IMR-90 (cell line): Measurements from ENCODE around the gene RPS6KA5. TPM values are rescaled to one million over a fixed set of nuclear protein-coding genes. Genes with fewer than 3 reads are reported as not detected.

Experiments used
- ATAC-seq: fragments of 200-7000 bp; cut with Tn5 transposase; 2 replicates; pipeline ENCODE4 v1.9.1; 2020; ENCODE audit warnings: low read depth, mild to moderate bottlenecking, moderate library complexity
- Bru-seq: library from RNA; stranded (reverse); fragments of 400-500 nt; gene quantifications from one replicate; lab custom pipeline; 2021; lab: Mats Ljungman, UMichigan
- BruChase-seq, 2 experiments: library from RNA; stranded (reverse); fragments of 400-500 nt; gene quantifications; one replicate each; lab custom pipeline; 2021; lab: Mats Ljungman, UMichigan
- BruUV-seq: library from RNA; stranded (reverse); fragments of 400-500 nt; replicated peaks from 2 replicates; lab custom pipeline; 2021; lab: Mats Ljungman, UMichigan
- CTCF ChIA-PET: fragments of 300-600 bp; formaldehyde crosslinking; extraction: SDS; loops from one replicate; lab custom pipeline; 2021; ENCODE audit warnings: antibody characterized with exemption; lab: Yijun Ruan, JAX
- POLR2A ChIA-PET: fragments of 300-600 bp; sonication (Branson Sonifier 250); formaldehyde crosslinking; loops from one replicate; lab custom pipeline; 2022; ENCODE audit warnings: antibody characterized with exemption; ENCODE audit not compliant: unreplicated experiment; lab: Charles Lee
- DNase-seq: peaks from one replicate; pipeline ENCODE4 v3.0.0; 2013
- H2AFZ ChIP-seq: replicated peaks from 2 replicates; pipeline ENCODE3; 2013; ENCODE audit warnings: low read length, mild to moderate bottlenecking; ENCODE audit not compliant: poor library complexity
- H2AK5ac ChIP-seq: 2 replicates; pipeline ENCODE4 v1.6.1; 2013; ENCODE audit warnings: low read depth, low read length, inconsistent platforms
- H2AK9ac ChIP-seq: replicated peaks from 2 replicates; pipeline ENCODE3; 2013; ENCODE audit warnings: mild to moderate bottlenecking, low read depth, low read length, moderate library complexity; ENCODE audit not compliant: poor library complexity
- H2BK120ac ChIP-seq: 2 replicates; pipeline ENCODE4 v1.6.1; 2013; ENCODE audit warnings: low read depth, low read length, inconsistent platforms
- H2BK15ac ChIP-seq: 3 replicates; pipeline ENCODE4 v1.6.1; 2013; ENCODE audit warnings: low read depth, low read length, inconsistent platforms
- H2BK20ac ChIP-seq: 2 replicates; pipeline ENCODE4 v1.6.1; 2013; ENCODE audit warnings: low read depth, mild to moderate bottlenecking, inconsistent platforms, low read length, moderate library complexity
- H2BK5ac ChIP-seq: 2 replicates; pipeline ENCODE4 v1.6.1; 2013; ENCODE audit warnings: mild to moderate bottlenecking, low read depth, low read length, inconsistent platforms; ENCODE audit not compliant: poor library complexity, severe bottlenecking
- H3K14ac ChIP-seq: replicated peaks from 2 replicates; pipeline ENCODE4 v1.6.1; 2013; ENCODE audit warnings: low read depth, low read length, inconsistent platforms
- H3K18ac ChIP-seq: 2 replicates; pipeline ENCODE4 v1.6.1; 2013; ENCODE audit warnings: low read depth, low read length, control low read depth
- H3K23ac ChIP-seq: 2 replicates; pipeline ENCODE4 v1.6.1; 2013; ENCODE audit warnings: low read depth, low read length, inconsistent platforms
- H3K27ac ChIP-seq: 2 replicates; pipeline ENCODE4 v1.5.1; 2013; ENCODE audit warnings: mild to moderate bottlenecking, control low read depth, low read length; ENCODE audit not compliant: insufficient read depth
- H3K27me3 ChIP-seq: 2 replicates; pipeline ENCODE4 v1.6.1; 2013; ENCODE audit warnings: low read length; ENCODE audit not compliant: control insufficient read depth, insufficient read depth
- H3K36me3 ChIP-seq: 2 replicates; pipeline ENCODE4 v1.6.1; 2013; ENCODE audit warnings: low read length, mixed read lengths; ENCODE audit not compliant: control insufficient read depth, insufficient read depth
- H3K4ac ChIP-seq: 2 replicates; pipeline ENCODE4 v1.6.1; 2013; ENCODE audit warnings: low read depth, low read length, inconsistent platforms
- H3K4me1 ChIP-seq: 2 replicates; pipeline ENCODE4 v1.6.1; 2013; ENCODE audit warnings: low read length, mixed read lengths; ENCODE audit not compliant: control insufficient read depth, insufficient read depth
- H3K4me2 ChIP-seq: 2 replicates; pipeline ENCODE4 v1.6.1; 2013; ENCODE audit warnings: low read depth, mild to moderate bottlenecking, control low read depth, low read length, moderate library complexity
- H3K4me3 ChIP-seq: 2 replicates; pipeline ENCODE4 v1.5.1; 2013; ENCODE audit warnings: low read depth, mild to moderate bottlenecking, control low read depth, low read length, moderate library complexity; ENCODE audit not compliant: insufficient read depth
- H3K56ac ChIP-seq: 2 replicates; pipeline ENCODE4 v1.6.1; 2013; ENCODE audit warnings: low read length, inconsistent platforms; ENCODE audit not compliant: insufficient read depth; ENCODE audit errors: extremely low read depth
- H3K79me1 ChIP-seq, 2 experiments: 2 replicates each; pipeline ENCODE4 v1.6.1; 2013; ENCODE audit warnings: low read length in 2 of 2, inconsistent platforms in 1 of 2, low read depth in 1 of 2
- H3K9ac ChIP-seq: 2 replicates; pipeline ENCODE4 v1.6.1; 2013; ENCODE audit warnings: low read depth, low read length, control low read depth
- H3K9me1 ChIP-seq: 2 replicates; pipeline ENCODE4 v1.6.1; 2013; ENCODE audit warnings: low read length, inconsistent platforms; ENCODE audit not compliant: insufficient read depth
- H3K9me3 ChIP-seq: 2 replicates; pipeline ENCODE4 v1.6.1; 2013; ENCODE audit warnings: low read length; ENCODE audit not compliant: control insufficient read depth, insufficient read depth
- H4K20me1 ChIP-seq: 2 replicates; pipeline ENCODE4 v1.6.1; 2013; ENCODE audit warnings: low read length, inconsistent platforms; ENCODE audit not compliant: insufficient read depth
- H4K5ac ChIP-seq: 2 replicates; pipeline ENCODE4 v1.6.1; 2013; ENCODE audit warnings: mild to moderate bottlenecking, low read depth, low read length, control low read depth
- H4K8ac ChIP-seq, 2 experiments: 2 replicates each; pipeline ENCODE4 v1.6.1; 2013; ENCODE audit warnings: low read depth in 2 of 2, low read length in 2 of 2, control low read depth in 1 of 2, inconsistent platforms in 1 of 2
- H4K91ac ChIP-seq: 2 replicates; pipeline ENCODE4 v1.6.1; 2013; ENCODE audit warnings: low read depth, low read length, inconsistent platforms; ENCODE audit not compliant: insufficient read depth
- BHLHE40 ChIP-seq: fragments of 150-350 bp; IDR thresholded peaks from 2 replicates; pipeline ENCODE4 v1.6.1; 2016; ENCODE audit warnings: mild to moderate bottlenecking, low read depth, low read length
- FOS ChIP-seq: fragments of 150-350 bp; IDR thresholded peaks from 2 replicates; pipeline ENCODE4 v1.6.1; 2016; ENCODE audit warnings: low read depth, low read length
- MAZ ChIP-seq: IDR thresholded peaks from 2 replicates; pipeline ENCODE4 v1.6.1; 2012; ENCODE audit warnings: low read depth, mild to moderate bottlenecking, low read length, improper control_type of control experiment, moderate library complexity, borderline replicate concordance
- MXI1 ChIP-seq: IDR thresholded peaks from 2 replicates; pipeline ENCODE4 v1.6.1; 2012; ENCODE audit warnings: low read depth, mild to moderate bottlenecking, low read length, moderate library complexity, borderline replicate concordance
- POLR2A ChIP-seq: IDR thresholded peaks from 2 replicates; pipeline ENCODE4 v1.6.1; 2012; ENCODE audit warnings: mild to moderate bottlenecking, low read depth, low read length
- RAD21 ChIP-seq: IDR thresholded peaks from 2 replicates; pipeline ENCODE4 v1.6.1; 2012; ENCODE audit warnings: low read length, improper control_type of control experiment
- RFX5 ChIP-seq: IDR thresholded peaks from 2 replicates; pipeline ENCODE4 v1.8.0; 2012; ENCODE audit warnings: low read depth, mild to moderate bottlenecking, low read length, moderate library complexity
- WGBS, 2 experiments: methylation state at CpG; one replicate each; pipeline versions ENCODE4 v1.1.5 to v1.1.7; 2013; ENCODE audit warnings: missing lambda C conversion rate in 2 of 2; ENCODE audit not compliant: insufficient read length in 1 of 2; ENCODE audit errors: extremely low coverage in 2 of 2; 5-methylcytosine and 5-hydroxymethylcytosine counted together
- dilution Hi-C: fragments of 300-500 bp; cut with HindIII; formaldehyde crosslinking; loops from one replicate; pipeline ENCODE4 v1.14.3; 2018; ENCODE audit warnings: low sequenced_read_pairs; ENCODE audit not compliant: unreplicated experiment
- in situ Hi-C: fragments of 300-500 bp; cut with MboI; formaldehyde crosslinking; loops from 3 replicates; pipeline ENCODE4 v1.14.3; 2019; ENCODE audit warnings: low sequenced_read_pairs, inconsistent platforms, mixed read lengths
- intact Hi-C: fragments of 100-400 bp; cut with micrococcal nuclease; formaldehyde crosslinking; loops from 2 replicates; pipeline ENCODE4 v1.10.0; 2022
- long read RNA-seq: library from polyadenylated mRNA; unstranded; transcript quantifications from one replicate; pipeline ENCODE4 v2.0.0, GENCODE V29; 2021; ENCODE audit not compliant: unreplicated experiment
- polyA plus RNA-seq, 3 experiments: library from polyadenylated mRNA; depleted of rRNA; stranded (reverse); fragments of >200 nt; gene quantifications; 2 replicates each; pipeline ENCODE4 v1.2.3, GENCODE V29; 2012; ENCODE audit warnings: low replicate concordance in 1 of 3
- total RNA-seq: library from RNA; depleted of rRNA; stranded (reverse); fragments of >200 nt; gene quantifications from 2 replicates; pipeline ENCODE4 v1.2.3, GENCODE V29; 2012; rRNA removed

The RPS6KA5 gene
- total RNA-seq = 0.28 and 0.36 TPM in 2 replicates
- polyA plus RNA-seq (2012; rRNA removed) = 0.30 and 0.36 TPM in 2 replicates
- polyA plus RNA-seq (2012; cell fraction: cytosol; rRNA removed) = 0.06 and 0.12 TPM in 2 replicates
- 0.05 and 0.48 TPM in 2 replicates for polyA plus RNA-seq (2012; cell fraction: nucleus; rRNA removed; ENCODE audit: low replicate concordance)
- Bru-seq, nascent RNA = percentile 37 among the genes with signal in this experiment
- percentile 35 among the genes with signal in this experiment for BruChase-seq, experiment 1, labeled RNA remaining after a 6-hour chase
- percentile 42 among the genes with signal in this experiment for BruChase-seq, experiment 2, labeled RNA remaining after a 2-hour chase
- long read RNA-seq, full-length matches to known transcripts = 3 of 4 reads
- long read RNA-seq, partial matches to known transcripts = 1 of 4 reads
- long read RNA-seq, other reads (novel, unspliced or antisense) = 0 of 4 reads

DNA sequence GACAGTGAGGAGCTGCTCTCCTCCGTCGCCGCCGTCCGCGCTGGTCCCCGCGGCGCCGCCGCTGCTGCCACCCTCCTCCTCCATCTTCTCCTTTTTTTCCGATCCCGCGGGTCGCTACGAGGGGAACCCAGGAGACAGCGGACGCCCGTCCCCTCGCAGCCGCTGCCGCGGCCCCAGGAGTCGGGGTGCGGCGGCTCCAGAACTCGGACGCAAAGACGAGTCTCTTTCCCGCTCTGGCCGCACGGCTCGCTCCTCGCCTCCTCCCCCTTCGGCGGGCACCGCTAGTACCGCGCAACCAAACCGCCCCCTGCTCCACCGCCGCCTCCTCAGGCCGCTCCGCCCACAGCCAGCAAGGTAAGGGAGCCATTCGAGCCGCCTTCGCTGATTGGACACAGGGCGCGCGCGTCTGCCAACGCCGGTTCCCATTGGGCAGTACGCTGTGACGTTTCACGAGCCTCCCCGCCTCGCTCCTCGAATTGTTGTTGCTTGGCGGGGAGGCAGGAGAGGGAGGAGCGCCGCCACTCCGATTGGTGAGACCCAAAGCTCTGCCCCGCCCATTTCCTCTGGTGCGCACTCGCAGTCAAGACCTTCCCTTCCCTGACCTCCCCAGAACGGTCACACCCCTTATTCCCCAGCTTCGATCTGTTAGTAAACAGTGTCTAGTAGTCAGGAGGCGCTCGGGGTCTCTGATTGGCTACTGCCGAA, at the start of gene RPS6KA5:
Gene RPS6KA5, minus strand, starts transcription at position 291 of the 705 bp plus-strand sequence. Its CDS starts 207 bp downstream, at position 84.
- POLR2A ChIA-PET = no interaction called here
- Histone ChIP-seq H4K8ac (no peak within 1 kb of the TSS), H4K91ac (no peak within 1 kb of the TSS), H3K9me3 (no peaks in the 10 kb centered on the region), H3K14ac (no peak within 1 kb of the TSS), H2AFZ (peak within 1 kb of the TSS; percentile 97), H3K4me1 (no peaks in the 10 kb centered on the region), H3K4me2 (peak within 1 kb of the TSS; percentile 95), H3K4me3 (peak within 1 kb of the TSS; percentile 68), H3K27me3 (no peaks in the 10 kb centered on the region), H2AK9ac (peak within 1 kb of the TSS; percentile 6), H4K5ac (no peak within 1 kb of the TSS), H2BK120ac (no peak within 1 kb of the TSS), H3K56ac (no peak within 1 kb of the TSS), H2BK15ac (no peak within 1 kb of the TSS), H3K18ac (no peak within 1 kb of the TSS), H3K9ac (peak within 1 kb of the TSS; percentile 29), H2AK5ac (no peak within 1 kb of the TSS), H3K27ac (peak within 1 kb of the TSS; percentile 2; the same call in 1 of the 2 replicates), H3K4ac (no peak within 1 kb of the TSS), H3K36me3 (no peaks in the 10 kb centered on the region), H3K23ac (no peak within 1 kb of the TSS), H4K20me1 (no peaks in the 10 kb centered on the region), H2BK5ac (no peak within 1 kb of the TSS), H2BK20ac (no peak within 1 kb of the TSS), H3K79me1 (no peaks in the 10 kb centered on the region), H3K9me1 (no peaks in the 10 kb centered on the region)
- ATAC-seq (peak; percentile 95), DNase-seq (peak; percentile 100)
- in situ Hi-C loops = no loop called here
- CTCF ChIA-PET = interaction anchor here (0.6 to 1.0 kb wide), 3 partner anchors 14 to 118 kb away, joined by 4 to 7 read pairs (median 5); no protein-coding TSS in a partner anchor
- 0% methylated on average over 23 of the region's 71 CpGs; no CpG with 5 or more reads in 1 of the 2 experiments for WGBS, 2 experiments
- peak; percentile 90; the same call in 1 of the 2 replicates for TF ChIP-seq MAZ
- no peak for TF ChIP-seq BHLHE40
- TF ChIP-seq RAD21 = no peak
- peak; percentile 80; the same call in 1 of the 2 replicates for TF ChIP-seq FOS
- 0 out of 2 replicates have a peak, but pooled peaks have one; percentile 11 for TF ChIP-seq MXI1
- TF ChIP-seq POLR2A = peak; percentile 62; the same call in 1 of the 2 replicates
- peak; percentile 64 for TF ChIP-seq RFX5
- BruUV-seq = no TSS peak
- dilution Hi-C loops = no loop called here
- intact Hi-C loops = loop anchor here (1.0 to 2.0 kb wide), 4 partner anchors 54 to 678 kb away; partner anchors contain the start of gene DGLUCY
